Prostate gland (tissue), 2 donors: ENCODE results near the gene XRCC2. TPM values are rescaled to one million over a fixed set of nuclear protein-coding genes. Genes with fewer than 3 reads are reported as not detected.

Source experiments
- DNase-seq: peaks from one replicate; pipeline ENCODE4 v3.0.0-alpha.2; 2019; ENCODE audit warnings: low spot score
- H3K27ac ChIP-seq, 2 donors: fragments of 200-600 bp; sonication (generic); 2 replicates each; pipeline ENCODE4 v1.5.1; 2017 to 2019
- H3K27me3 ChIP-seq: fragments of 200-600 bp; sonication (generic); replicated peaks from 2 replicates; pipeline ENCODE4 v1.5.1; 2019; ENCODE audit not compliant: insufficient read depth
- H3K36me3 ChIP-seq, 2 donors: fragments of 200-600 bp; sonication (generic); 1 replicate in 1 of 2; 2 replicates in 1 of 2; pipeline versions ENCODE4 v1.5.1 to v1.8.1; 2017 to 2019
- H3K4me1 ChIP-seq: fragments of 200-600 bp; sonication (generic); replicated peaks from 2 replicates; pipeline ENCODE4 v1.5.1; 2019
- H3K4me3 ChIP-seq, 2 donors: fragments of 200-600 bp; sonication (generic); 2 replicates each; pipeline ENCODE4 v1.5.1; 2017 to 2019
- H3K9me3 ChIP-seq: fragments of 200-600 bp; sonication (generic); 2 replicates; pipeline ENCODE4 v1.5.1; 2017
- POLR2A ChIP-seq: fragments of 450-650 bp; IDR thresholded peaks from one replicate; pipeline ENCODE4 v1.6.1; 2016; ENCODE audit warnings: antibody characterized with exemption, mild to moderate bottlenecking
- POLR2AphosphoS5 ChIP-seq: sonication (generic); formaldehyde crosslinking; IDR thresholded peaks from one replicate; pipeline ENCODE4 v1.6.1; 2017; ENCODE audit warnings: antibody characterized with exemption
- whole genome bisulfite sequencing: methylation state at CpG from one replicate; pipeline ENCODE4 v1.1.5; 2018; 5-methylcytosine and 5-hydroxymethylcytosine counted together
- intact Hi-C: fragments of 100-400 bp; cut with DNase I; formaldehyde crosslinking; loops from one replicate; pipeline ENCODE4 v1.14.2; 2022
- total RNA-seq, 2 donors: library from RNA; depleted of rRNA; stranded (reverse); fragments of >200 nt; gene quantifications; one replicate each; pipeline ENCODE4 v1.1.0, GENCODE V29; 2016
- TF ChIP-seq, protein P1 (sequence below), 4 experiments: fragments of 200-600 bp in 2 of 4; fragments of 450-650 bp in 2 of 4; sonication (generic) in 2 of 4; IDR thresholded peaks; 1 replicate in 3 of 4; 2 replicates in 1 of 4; pipeline ENCODE4 v1.5.1; 2016 to 2019; ENCODE audit warnings: antibody characterized with exemption in 4 of 4, mild to moderate bottlenecking in 2 of 4, moderate library complexity in 2 of 4

Gene XRCC2
- total RNA-seq, 2 donors from 2014 or later: 0.91 to 1.6 TPM

DNA sequence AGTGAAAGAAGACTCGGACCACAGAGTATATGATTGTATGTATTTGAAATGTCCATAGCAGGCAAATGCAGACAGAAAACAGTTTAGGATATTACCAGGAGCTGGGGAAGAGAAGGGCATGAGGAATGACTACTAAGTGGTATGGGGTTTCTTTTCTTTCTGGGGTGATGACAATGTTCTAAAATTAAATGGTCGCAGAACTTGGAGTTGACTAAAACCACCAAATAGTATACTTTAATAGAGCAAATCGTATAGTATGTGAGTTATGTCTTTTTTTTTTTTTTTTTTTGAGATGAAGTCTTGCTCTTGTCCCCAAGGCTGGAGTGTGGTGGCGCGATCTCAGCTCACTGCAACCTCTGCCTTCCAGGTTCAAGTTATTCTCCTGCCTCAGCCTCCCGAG lies 34.6 kb downstream of the XRCC2 start:
- TF ChIP-seq, protein P1, sequence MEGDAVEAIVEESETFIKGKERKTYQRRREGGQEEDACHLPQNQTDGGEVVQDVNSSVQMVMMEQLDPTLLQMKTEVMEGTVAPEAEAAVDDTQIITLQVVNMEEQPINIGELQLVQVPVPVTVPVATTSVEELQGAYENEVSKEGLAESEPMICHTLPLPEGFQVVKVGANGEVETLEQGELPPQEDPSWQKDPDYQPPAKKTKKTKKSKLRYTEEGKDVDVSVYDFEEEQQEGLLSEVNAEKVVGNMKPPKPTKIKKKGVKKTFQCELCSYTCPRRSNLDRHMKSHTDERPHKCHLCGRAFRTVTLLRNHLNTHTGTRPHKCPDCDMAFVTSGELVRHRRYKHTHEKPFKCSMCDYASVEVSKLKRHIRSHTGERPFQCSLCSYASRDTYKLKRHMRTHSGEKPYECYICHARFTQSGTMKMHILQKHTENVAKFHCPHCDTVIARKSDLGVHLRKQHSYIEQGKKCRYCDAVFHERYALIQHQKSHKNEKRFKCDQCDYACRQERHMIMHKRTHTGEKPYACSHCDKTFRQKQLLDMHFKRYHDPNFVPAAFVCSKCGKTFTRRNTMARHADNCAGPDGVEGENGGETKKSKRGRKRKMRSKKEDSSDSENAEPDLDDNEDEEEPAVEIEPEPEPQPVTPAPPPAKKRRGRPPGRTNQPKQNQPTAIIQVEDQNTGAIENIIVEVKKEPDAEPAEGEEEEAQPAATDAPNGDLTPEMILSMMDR (IDR thresholded peaks at IDR 0.05): no peak
- TF ChIP-seq POLR2AphosphoS5 (no peak), POLR2A (no peak)
- intact Hi-C loops: no loop called here
- no peak for DNase-seq
- Histone ChIP-seq H3K4me1 (no peaks in the 10 kb centered on the region), H3K4me3 (no peak overlapping the region), H3K27ac (no peak overlapping the region), H3K9me3 (no peaks in the 10 kb centered on the region), H3K36me3 (no peaks in the 10 kb centered on the region), H3K27me3 (no peaks in the 10 kb centered on the region)
- WGBS: 95% methylated on average over 6 of the region's 6 CpGs

DNA sequence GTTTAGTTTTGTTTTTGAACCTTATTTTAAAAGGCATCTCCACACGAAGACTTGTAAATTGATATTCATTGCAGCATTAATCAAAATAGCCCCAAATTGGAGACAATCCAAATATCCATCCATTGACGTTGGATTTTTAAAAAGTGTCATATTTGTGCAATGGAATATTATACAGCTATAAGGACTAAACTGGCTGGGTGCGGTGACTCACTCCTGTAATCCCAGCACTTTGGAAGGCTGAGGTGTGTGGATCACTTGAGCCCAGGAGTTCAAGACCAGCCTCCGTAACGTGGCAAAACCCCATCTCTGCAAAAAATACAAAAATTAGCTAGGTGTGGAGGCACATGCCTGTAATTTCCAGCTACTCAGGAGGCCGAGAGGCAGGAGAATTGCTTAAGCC lies 35.1 kb downstream of the XRCC2 start:
- Histone ChIP-seq H3K27ac (no peak overlapping the region), H3K4me3 (no peak overlapping the region), H3K4me1 (no peaks in the 10 kb centered on the region), H3K9me3 (no peaks in the 10 kb centered on the region), H3K27me3 (no peaks in the 10 kb centered on the region), H3K36me3 (no peaks in the 10 kb centered on the region)
- intact Hi-C loops: no loop called here
- no peak for DNase-seq
- 71% methylated on average over 6 of the region's 6 CpGs for WGBS
- no peak for TF ChIP-seq POLR2A
- TF ChIP-seq, protein P1 (IDR thresholded peaks at IDR 0.05): no peak
- TF ChIP-seq POLR2AphosphoS5: no peak

DNA sequence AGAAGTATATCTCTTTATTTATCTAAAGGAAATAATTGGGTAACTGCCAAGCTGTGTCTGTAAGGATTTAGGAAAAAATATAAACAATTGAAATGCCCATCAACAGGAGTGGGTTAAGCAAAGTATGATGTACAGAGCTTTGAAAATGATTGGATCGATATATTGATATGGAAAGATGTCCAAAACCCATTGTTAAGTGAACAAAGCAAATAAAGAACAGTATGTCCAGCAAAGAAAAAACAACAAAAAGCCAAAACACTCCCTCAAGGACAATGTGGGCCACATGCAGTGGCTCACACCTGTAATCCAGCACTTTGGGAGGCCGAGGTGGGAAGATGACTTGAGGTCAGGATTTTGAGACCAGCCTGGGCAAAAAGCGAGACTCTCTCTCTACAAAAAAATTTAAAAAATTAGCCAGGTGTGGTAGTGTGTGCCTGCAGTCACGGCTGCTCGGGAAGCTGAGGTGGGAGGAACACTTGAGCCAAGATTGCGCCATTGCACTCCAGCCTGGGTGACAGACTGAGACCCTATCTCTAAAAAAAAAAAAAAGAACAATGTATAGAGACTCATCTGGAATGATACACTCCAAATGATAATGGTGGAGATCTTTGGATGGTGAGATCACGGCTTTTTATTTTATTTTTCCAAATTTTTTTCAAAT lies 37.9 kb downstream of the XRCC2 start:
- no peaks in the 10 kb centered on the region for H3K4me1 ChIP-seq
- H3K9me3 ChIP-seq: no peaks in the 10 kb centered on the region
- no peaks in the 10 kb centered on the region for H3K27me3 ChIP-seq
- H3K36me3 ChIP-seq: no peaks in the 10 kb centered on the region
- TF ChIP-seq POLR2AphosphoS5 (no peak), POLR2A (no peak)
- TF ChIP-seq, protein P1 (IDR thresholded peaks at IDR 0.05): no peak
- DNase-seq: no peak
- 76% methylated on average over 7 of the region's 7 CpGs for WGBS
- H3K27ac ChIP-seq: no peak overlapping the region
- H3K4me3 ChIP-seq: no peak overlapping the region
- intact Hi-C loops: no loop called here

DNA sequence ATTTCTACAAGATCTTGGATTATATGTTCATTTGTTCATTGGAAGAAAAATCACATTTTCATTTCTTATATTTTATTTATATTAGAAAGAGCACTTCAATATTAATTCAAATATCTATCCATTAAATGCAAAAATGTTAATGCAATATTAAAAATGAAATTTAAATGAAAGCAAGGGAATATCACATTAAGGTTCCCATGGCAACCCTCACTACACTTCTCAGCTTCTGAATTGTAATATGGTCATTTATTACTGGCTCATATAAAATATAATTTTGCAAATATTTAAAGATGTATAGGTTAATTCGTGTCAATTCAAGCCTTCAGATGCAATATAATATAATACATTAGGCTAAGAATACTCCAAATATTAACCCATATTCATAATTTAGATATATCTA lies 38.8 kb downstream of the XRCC2 start:
- Histone ChIP-seq H3K27me3 (no peaks in the 10 kb centered on the region), H3K4me3 (no peak overlapping the region), H3K4me1 (no peaks in the 10 kb centered on the region), H3K9me3 (no peaks in the 10 kb centered on the region), H3K27ac (no peak overlapping the region), H3K36me3 (no peaks in the 10 kb centered on the region)
- TF ChIP-seq POLR2A: no peak
- no peak for TF ChIP-seq POLR2AphosphoS5
- TF ChIP-seq, protein P1 (IDR thresholded peaks at IDR 0.05): no peak
- intact Hi-C loops: no loop called here
- no peak for DNase-seq
- WGBS: 73% methylated on average over 1 of the region's 1 CpG

DNA sequence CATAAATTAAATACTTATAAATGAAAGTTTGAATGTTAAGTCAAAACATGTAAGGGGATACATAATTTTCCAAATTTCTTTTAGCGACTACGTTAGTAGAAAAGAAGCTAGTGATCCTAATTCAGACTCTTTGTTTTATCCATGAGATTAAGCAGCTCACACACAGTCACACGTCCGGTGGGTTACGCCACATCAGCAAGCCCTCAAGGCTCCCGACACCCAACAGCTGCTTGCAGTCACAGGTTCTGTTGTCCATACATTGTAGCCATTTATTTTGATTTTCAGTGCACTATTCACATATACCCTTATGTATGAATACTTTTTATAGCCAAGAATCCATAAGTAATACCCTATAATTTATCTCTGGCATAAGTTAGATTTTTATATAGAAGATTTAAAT lies 39.5 kb downstream of the XRCC2 start:
- 74% methylated on average over 6 of the region's 6 CpGs for WGBS
- intact Hi-C loops: no loop called here
- Histone ChIP-seq H3K36me3 (no peaks in the 10 kb centered on the region), H3K27me3 (no peaks in the 10 kb centered on the region), H3K4me1 (no peaks in the 10 kb centered on the region), H3K9me3 (no peaks in the 10 kb centered on the region), H3K27ac (no peak overlapping the region), H3K4me3 (no peak overlapping the region)
- TF ChIP-seq, protein P1 (IDR thresholded peaks at IDR 0.05): no peak
- TF ChIP-seq POLR2AphosphoS5: no peak
- no peak for DNase-seq
